ENCODE data around the gene CRIM1.

CRIM1 gene

GRCh38 chr2:36373149-36373926 lies 17.8 kb downstream of the CRIM1 start:
- no peak for DNase-seq

GRCh38 chr2:36374585-36374984 lies 19.0 kb downstream of the CRIM1 start:
- DNase-seq = no peak

DNA sequence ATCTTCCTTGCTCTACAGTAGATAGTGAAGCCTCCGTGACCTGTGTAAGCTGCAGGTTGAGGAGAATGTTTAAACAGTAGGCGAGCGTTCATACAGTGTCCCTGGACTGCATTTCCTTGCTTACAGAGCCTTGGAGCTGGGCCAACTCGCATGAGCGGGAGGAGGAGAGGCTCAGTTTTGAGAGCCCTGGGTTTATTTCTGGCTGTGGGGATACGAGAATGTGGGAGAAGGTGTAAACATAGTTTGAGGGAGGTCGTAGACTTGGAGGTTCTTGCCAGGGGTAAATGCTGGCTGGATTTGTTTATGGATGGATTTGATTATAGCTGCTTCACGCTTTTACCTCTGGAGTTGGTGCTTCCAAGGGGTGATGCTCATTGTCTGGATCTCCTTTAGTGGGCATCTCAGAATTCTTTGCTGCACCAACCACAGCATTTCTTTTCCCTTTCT lies 20.8 kb downstream of the CRIM1 start:
- no peak for DNase-seq

- no peak for DNase-seq
Observed at GRCh38 chr2:36376992-36377738, 21.6 kb downstream of the CRIM1 start.

DNA sequence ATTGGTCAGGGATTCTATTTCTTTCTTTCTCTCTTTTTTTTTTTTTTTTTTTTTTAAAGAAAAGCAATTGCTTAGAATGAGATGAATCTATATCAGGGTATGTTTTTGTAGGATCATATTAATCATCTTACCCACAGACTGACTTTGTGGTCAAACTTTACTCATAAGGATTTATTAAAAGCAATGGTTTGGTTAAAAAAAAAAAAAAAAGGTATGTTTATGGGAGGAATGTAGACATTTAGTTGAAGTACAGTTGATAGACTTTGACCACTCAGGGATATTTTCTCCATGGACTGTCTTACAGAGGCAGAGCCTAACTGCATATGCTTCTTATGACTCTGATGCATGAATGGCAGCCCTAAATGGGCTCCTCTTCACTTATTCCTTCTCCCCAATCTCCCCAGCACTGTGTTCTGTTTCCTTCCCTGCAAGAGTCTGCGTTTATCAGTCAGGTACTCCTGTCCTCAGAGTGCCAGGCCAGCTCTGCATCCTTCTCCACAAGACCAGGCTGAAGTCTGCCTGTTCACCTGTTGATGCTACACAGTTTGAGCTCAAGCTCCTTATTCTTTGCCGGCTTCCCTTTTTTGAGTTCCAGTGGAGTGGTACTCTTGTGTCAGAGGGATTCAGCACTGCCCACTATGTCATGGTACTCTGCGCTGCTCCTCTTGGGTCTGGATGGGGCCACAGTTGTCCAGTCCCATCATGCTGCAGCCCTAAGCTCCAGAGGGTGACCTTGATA lies 24.3 kb downstream of the CRIM1 start:
- no peak for DNase-seq

GRCh38 chr2:36380624-36381481 lies 25.3 kb downstream of the CRIM1 start:
- no peak for DNase-seq

DNA sequence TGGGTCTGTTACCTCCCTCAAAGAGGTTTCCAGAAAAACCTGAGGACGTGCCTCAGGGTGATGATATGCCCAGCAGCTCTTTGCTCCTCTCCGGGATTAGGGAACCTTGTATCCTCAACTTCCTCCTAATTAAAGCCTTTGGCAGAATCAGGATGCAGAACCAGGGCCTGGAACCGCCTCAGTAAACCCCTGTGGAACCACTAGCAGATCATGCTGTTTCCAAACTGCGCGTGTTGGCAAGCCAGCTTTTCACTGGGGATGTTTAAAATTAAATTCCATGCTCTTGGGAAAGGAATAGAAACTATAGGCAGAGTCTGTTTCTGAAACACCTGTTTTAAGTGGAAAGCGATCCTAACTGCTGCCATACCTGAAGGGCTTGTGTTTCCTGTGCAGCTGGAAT lies 26.4 kb downstream of the CRIM1 start:
- no peak for DNase-seq

DNA sequence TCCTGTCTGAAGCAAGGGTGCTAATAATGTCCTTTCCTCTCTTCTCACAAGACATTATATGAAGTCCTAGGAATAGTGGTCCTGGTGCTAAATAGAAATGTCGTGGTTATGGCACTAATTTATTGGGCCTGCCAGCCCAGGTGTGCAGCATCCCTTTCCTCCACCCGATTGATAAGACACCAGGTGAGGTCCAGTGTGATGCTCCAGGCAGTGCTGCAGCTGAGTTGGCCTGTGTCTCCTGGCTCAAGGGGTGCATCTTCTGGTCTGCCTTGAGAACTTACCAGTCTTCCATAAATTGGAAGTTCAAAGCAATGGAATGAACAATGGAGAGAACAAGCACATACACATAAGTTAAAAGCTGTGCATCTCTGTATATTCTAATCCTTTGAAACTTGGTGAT lies 26.9 kb downstream of the CRIM1 start:
- no peak for DNase-seq

- DNase-seq = no peak
Observed at GRCh38 chr2:36383726-36384125, 28.1 kb downstream of the CRIM1 start.

GRCh38 chr2:36384454-36384853 lies 28.9 kb downstream of the CRIM1 start:
- DNase-seq = no peak

DNA sequence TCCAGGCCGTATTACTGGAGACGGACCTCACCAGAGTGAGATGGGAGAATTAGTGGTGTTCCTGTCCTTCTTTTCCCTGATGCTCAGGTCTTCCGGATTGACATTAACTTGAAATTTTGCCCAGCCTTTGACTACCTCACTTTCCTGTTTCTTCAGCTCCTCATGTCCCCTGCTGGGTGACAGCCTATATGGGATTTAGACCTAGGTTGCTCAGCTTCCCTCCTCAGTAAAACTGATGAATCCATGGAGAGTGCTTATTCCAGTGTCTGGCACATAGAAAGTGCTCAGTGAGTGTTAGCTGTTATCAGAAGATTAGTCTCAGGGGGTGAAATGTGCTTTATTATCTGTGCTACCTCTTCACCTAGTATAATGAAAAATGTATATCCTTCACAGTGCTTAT lies 30.0 kb downstream of the CRIM1 start:
- no peak for DNase-seq

DNA sequence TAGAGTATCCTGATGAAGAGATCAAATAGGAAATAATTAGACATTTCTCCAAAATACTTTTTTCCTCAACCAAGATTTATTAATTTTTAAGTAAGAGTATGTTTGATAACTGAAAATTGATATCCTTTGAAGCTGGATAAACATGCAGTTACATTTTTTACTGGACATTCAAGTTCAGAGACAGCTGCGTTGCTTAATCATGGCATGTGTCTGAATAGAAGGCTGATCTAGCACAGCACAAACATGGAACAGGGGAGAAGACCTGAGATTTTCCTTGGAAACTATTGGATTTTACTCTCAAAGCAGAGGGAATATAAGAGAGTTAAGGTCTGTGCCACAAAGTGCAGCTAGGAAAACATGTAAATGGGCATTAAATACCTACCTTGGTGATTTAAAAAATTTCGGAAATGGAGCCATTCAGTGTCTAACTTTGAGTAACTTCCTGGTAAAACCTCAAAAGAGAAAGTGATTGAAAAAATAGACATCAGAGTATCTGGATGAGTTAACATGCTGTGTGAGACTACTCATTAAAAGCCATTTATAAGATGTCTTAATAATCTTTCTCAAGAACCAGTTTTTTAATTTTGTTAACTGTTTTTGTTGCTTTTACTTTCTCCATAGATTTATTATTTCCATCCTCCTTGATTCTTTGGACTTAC lies 31.8 kb downstream of the CRIM1 start:
- DNase-seq = no peak

DNA sequence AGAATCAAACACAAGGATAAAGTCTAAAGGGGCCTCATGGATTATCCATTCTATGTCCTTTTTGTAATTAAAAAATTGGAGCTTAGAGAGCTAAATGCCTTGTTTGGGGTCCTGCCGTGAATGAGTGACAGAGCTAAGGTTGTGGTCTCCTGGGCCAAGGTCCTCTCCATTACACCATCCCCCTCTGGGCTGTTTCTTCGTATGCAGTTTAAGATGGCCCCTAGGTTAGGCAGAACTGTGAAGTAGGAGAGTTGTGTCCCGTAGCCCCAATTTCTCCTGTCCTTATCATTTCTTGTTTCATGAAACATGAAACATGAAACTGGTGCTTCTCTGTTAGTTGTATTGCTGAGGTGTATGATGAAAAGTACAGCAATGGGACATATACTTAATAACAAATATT lies 32.9 kb downstream of the CRIM1 start:
- no peak for DNase-seq

- no peak for DNase-seq
Observed at GRCh38 chr2:36389091-36389564, 33.5 kb downstream of the CRIM1 start.

DNA sequence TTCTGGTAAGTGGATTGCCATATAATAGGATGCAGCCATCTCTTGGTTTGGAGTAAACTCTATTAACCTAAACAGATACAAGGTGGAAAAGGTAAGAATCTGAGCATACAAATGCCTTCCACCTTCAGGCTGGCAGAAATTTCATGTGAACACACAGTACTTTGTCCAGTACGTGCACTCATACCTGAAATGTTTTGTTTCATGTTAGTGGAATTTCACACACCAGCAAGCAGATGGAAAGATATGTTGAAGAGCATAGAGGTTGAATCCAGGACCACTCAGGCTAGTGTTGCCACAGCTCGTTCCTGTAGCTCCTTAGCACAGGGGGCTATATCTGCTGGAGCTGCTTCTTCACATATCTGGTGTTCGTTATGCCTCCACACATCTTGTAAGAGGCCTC lies 34.0 kb downstream of the CRIM1 start:
- DNase-seq = no peak

- DNase-seq = no peak
Observed at GRCh38 chr2:36392571-36393255, 37.1 kb downstream of the CRIM1 start.

GRCh38 chr2:36393738-36394256 lies 38.2 kb downstream of the CRIM1 start:
- DNase-seq = no peak

- no peak for DNase-seq
Observed at GRCh38 chr2:36394804-36395203, 39.2 kb downstream of the CRIM1 start.

GRCh38 chr2:36395866-36396265 lies 40.3 kb downstream of the CRIM1 start:
- DNase-seq = no peak

DNA sequence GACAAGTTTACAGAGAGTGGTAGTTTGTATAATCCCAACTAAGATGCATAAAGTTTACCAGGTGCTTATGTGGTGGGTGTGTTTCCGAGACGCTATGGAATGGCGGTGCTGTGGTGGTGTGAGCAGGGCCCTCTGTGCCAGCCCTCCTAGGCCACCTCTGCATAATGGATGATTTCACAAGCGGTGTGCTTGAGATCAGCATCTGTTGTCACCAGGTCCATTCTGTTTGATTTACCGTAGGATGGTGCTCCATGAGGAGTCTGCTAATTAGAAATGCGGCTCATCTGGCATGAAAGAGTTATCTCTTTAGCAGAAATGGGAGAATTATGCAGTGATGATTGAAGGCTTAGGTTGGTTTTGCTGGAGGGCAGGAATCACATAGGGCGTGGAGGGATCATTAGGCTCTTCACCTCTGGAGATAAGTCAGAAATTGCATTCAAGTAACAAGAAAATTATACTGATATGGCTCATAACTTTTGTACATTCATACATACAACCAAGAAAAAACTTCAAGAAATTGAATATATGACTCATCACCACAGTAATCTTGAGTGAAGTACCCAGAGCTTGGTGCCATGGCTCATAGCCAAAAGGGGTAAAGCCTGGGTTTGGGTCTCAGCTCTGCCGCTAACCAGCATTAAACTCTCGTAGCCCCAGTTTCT lies 41.4 kb downstream of the CRIM1 start:
- no peak for DNase-seq
